HG02870 (cell line): ENCODE results near the gene MANBA.
A peak's percentile ranks its signal among the peaks of the same experiment; 100 is the strongest.
"Not testable (repeated sequence)": the region's sequence is repeated elsewhere in the genome, so short reads cannot be mapped to it uniquely, and the experiment has no call there.

Experiments used
- ATAC-seq: cut with Tn5 transposase; IDR thresholded peaks from one replicate; pipeline ENCODE4 v1.9.1; 2021; ENCODE audit warnings: mild to moderate bottlenecking, moderate library complexity; ENCODE audit not compliant: unreplicated experiment

MANBA gene

DNA sequence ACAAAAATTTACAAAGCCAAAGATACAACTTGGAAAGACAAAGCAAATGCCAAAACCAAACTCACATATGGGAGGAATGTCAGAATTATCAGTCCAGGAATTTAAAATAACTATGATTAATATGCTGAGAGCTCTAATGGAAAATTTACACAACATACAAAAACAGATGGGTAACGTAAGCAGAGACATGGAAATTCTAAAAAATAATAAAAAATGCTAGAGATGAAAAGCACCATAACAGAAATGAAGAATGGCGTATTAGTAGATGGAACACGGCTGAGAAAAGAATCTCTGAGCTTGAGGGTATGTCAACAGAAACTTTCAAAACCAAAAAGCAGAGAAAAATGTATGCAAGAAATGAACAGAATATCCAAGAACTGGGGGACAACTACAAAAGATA, 4.1 kb upstream of the MANBA start:
- ATAC-seq = no peak

DNA sequence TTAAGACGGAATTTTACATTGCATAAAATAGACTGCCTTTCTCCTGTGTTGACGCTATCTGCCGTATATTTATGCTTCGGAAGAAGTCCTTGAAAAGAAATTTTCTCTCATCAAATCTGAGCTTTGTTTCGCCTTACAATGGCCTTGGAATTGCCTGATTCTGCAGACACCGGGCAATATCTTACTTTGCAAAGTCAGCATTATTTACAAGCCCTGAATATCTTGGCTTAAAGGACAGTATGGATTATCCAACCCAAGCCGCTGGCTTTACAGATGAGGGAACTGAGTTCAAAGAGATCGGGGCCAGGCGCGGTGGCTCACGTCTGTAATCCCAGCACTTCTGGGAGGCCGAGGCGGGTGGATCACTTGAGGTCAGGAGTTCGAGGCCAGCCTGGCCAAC, 1.1 kb upstream of the MANBA start:
- no peak for ATAC-seq

DNA sequence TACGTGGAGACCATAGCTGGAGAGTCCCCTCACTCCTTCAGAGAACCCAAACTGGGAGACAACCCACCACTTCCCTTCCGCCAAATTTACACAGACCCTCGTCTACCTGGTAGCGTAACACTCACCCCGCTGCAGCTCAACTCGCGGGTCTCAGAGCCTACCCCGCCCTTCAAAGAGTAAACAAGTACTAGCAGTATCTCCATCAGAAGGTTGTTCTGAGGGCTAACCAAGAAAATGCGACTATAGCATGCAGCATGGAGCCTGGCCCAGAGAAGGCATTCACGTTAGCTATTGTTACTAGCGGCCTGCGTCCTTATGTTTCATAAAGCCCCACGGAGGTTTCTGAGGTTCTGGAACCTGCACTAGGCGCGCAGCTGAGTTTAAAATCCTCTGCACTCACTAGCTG, 531 bp upstream of the MANBA start:
- ATAC-seq = peak; percentile 11

DNA sequence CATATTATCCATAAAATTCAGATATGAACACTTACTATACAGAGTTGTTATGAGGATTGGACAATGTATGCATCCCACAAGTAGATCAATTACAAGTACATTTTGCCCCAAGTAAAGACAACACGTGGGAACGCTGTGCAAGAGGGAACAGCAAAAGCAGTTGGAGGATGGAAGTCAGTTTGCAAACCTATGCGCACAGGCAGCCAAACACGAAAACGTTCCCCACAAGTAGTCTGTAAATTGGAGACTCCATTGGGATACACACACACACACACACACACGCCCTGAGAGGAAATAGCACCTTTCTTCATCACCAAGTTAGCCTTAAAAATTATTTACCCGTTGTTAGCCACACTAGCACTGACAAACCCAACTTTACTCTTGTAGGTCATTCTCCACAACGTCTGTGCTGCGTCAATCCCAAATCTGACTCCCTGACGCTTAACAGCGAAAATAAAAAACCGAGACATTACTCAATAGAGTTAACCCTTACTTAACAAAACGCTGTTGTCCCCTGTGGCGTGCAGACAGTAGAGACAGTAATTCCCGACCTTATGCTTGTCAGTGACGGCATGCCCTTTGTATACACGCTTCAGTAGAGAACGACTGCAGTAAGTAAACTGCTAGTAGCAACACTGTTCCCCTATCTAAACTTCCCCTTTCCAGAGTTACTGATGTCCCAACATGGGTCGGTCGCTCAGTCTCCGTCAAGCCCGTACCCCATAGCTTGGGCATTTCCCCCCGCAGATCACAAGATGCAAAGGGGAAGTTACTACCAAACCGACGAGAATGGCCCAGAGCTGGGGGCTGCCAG, 730 bp downstream of the MANBA start:
- peak; percentile 66 for ATAC-seq

DNA sequence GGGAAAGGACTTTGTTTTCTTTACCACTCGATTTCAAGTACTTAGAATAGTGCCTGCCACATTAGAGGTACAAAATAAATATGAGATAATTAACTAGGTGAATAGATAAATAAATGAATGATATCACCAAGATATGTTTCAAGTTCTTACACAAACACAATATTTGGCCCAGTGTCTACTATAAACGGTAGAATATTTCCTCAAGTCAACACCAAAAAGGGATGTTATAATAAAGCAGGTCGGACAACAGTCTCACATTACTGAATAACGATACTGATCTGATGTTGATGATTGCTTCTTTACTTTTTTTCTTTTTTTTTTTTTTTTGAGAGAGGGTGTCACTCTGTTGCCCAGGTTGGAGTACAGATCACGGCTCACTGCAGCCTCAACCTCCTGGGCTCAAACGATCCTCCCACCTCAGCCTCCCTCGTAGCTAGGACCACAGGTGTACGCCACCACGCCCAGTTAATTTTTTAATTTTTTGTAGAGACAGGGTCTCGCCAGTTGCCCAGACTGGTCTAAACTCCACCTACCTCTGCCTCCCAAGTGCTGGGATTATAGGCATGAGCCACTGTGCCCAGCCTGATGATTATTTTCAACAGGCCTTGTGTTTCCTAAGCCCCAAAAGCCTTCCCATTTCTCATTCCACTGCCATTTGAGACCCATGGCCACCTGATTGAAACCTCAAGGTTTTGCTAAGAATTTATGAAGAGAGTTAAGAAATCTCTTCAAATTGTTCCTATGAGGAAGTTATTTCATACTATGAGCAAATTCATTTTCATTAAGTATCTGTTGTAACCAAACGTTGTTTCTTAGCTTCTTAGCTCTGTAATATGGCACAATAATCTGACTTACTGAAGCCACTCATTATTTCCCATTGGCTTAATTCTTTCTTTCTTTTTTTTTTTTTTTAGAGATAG, 2.3 kb downstream of the MANBA start:
- no peak for ATAC-seq

DNA sequence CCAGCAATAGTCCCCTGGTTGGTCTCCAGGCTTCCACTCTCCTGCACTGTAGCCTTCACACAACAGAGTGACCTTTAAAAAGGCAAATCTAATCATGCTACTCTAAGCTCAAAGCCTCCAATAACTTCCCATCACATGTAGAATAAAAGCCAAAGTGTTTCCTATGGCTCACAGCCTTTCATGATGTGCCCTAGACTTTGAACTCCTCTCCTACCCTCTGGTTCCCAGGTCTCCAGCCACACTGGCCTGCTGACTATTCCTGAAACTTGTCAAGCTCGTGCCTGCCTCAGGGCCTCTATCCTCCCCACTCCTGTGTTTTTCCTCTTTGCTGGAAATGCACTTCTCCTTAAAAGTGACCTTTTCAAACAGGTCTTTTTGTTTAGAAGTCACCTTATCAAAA, 3.1 kb downstream of the MANBA start:
- no peak for ATAC-seq

DNA sequence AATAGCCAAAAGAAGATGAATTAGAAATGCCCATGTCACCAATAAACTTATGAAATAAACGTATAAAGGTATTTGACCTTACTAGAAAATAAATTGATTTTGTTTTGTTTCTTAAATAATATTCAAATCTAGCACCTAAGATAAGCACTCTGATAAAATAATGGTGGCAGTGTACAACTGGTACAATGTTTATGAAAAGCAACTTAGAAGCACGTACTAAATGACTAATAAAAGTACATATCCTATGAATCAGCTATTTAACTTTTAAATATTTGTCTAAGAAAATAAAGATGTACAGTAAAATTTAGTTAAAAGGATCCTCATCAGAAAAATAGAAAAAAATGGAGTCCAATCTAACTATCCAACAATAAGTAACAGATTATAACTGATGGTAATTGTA, 6.7 kb downstream of the MANBA start:
- ATAC-seq = no peak

DNA sequence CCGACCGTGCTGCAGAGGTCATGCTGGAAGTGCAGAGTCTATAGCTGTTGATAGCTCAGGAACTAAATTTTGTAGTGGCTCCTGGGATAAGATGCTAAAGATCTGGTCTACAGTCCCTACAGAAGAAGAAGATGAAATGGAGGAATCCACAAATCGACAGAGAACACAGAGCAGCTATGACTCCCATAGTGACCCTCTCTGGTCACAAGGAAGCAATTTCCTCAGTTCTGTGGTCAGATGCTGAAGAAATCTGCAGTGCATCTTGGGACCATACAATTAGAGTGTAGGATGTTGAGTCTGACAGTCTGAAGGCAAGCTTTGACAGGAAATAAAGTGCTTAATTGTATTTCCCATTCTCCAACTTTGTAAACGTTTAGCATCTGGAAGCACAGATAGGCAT, 8.8 kb downstream of the MANBA start:
- no peak for ATAC-seq

DNA sequence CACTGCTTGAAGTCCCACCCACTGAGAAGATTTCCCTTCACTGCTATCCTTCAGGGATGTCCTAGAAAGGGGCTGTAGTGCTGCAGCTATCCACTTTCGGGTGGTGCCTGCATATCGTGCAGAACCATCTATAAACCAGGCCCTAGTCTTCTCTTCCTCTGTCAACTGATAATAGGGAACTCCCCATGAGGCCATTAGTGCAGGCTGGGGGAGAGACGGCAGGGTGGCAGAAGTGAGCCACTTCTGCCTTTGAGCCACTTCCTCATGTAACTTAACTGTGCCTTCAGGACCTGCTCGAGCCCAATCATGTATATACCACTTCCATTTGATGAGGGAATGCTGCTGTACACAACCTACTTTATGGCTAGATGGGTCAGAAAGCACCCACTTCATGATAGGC, 17.4 kb downstream of the MANBA start:
- ATAC-seq = peak; percentile 99

DNA sequence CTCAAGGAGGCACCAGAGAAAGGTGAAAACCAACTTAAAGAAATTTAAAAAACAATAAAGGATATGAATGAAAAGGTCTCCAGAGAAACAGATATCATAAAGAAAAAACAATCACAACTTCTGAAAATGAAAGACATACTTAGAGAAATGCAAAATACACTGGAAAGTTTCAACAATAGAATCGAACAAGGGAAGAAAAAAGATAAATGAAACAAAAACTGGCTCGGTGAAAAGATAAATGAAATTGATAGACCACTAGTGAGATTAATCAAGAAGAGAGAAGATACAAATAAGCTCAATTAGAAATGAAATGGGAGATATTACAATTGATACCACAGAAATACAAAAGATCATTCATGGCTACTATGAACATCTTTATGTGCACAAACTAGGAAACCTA, 22.0 kb downstream of the MANBA start:
- ATAC-seq = not testable (repeated sequence)

DNA sequence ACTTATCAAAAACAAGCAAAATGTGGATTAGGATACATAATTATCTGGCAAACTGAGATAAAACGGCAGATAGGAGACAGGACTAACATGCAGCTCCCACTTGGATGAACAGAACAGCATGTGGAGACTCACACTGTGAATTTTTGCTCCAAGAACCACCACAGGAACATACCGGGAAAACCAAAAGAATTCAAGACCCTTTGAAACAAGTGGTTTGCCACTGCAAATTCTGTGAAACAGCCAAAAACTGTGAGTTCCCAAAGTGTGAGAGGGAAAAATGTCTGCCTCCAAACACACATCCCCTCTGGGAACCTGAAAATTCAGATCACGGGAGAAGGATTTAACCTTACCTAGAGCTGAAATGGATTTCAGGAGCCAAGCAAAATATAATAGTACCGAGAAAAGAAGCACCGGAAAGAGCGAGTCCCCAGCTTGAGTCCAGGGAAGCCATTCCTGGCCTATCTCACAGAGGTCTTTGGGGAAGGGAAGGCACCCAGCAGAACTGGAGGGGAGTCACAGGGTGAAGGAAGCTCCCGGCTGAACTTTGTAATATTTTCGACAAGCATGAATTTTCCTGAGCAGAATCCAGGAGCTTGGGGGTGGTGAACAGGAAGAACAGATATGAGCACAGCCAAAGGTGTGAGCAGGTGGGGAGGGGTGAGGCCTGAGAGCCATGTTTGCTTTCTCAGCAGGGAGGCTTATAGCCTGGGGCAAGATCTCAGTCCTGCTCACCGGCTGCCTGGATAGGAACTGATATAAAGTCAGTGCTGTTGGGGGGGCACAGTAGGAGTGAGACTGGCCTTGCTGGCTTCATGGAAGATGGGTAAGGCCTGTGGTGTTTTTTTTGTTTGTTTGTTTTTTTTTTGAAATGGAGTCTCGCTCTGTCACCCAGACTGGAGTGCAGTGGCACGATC, 23.9 kb downstream of the MANBA start:
- ATAC-seq = no peak

DNA sequence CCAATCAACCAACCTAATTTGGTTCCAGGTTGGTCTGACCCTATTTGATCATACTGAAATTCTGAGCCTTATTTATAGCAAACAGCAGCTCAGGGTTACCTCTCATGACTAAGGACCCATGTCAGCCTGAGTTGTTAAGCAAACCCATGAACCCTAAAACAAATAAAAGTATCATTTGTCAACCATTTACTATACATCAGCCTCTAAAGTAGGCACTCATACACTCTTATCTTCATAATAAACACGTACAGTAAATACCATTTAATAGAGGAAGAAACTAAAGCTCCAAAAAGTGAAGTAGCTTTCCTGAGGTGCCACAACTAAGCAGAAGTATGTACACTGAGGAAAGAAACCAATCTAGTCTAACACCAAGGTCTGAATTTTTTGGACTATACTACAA, 25.2 kb downstream of the MANBA start:
- ATAC-seq = no peak

DNA sequence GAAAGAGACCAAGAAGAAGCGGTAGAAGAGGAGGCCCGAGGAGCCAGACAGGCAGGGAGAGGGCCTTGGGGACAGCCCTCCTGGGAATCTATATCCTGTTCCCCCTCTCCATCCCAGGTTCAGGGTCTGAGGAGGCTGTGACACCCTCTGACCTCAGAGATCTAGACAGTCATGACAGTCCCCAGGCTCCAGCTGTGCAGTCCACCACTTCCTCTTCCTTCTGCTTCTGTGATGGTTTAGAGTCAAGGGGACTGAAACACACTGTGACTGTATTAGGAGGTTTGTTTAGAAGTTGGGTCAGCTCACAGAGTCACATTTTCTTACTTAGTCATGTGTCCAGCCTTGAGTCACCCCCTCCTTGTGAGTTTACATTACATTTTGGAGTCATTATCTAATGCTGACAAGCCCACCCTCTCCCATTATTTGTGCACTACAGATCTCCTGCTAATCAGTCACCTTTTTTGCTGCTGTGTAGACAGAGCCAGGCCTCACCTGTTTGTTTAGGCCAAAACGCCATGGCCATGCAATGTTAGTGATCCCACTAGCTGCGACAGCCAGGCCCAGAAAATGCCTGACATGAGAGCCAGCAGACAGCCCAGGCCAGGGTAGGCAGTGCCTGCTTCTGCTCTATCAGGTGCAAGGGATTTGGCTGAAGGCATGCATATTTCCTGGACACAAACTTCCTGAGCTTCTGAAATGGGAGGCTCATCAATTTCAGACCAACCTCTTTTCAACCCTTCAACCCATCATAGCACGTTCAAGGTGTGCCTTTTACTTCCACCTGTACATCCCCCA, 26.0 kb downstream of the MANBA start:
- ATAC-seq = peak; percentile 99

DNA sequence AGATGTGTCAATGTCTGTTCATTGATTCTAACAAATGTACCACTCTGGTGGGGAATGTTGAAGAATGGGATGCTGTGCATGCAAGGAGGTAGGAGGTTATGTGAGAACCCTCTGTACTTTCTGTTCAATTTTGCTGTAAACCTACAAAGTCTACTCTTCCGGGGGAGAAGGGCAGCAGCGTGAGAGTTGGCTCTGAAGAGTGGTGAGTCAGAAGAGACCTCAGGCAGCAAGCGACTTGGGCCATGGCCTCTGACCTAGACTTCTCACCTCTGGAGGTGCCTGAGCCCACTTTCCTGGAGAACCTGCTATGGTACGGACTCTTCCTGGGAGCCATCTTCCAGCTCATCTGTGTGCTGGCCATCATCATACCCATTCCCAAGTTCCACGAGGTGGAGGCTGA, 26.7 kb downstream of the MANBA start:
- peak; percentile 9 for ATAC-seq

DNA sequence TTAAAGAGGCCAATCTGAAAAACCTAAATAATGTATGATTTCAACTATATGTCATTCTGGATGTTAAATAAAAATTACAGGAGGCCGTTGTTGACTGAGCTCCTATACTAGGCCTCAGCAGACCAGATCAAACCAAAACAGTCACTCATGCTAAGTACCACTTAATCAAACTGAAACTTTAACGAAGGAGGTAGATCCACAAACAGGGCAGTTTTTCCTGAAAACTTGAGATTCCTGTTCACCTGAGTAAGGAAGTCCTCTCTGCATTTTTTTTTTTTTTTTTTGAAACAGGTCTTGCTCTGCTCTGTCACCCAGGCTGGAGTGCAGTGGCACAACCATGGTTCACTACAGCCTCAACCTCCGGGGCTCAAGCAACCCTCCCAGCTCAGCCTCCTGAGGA, 27.7 kb downstream of the MANBA start:
- ATAC-seq = no peak

DNA sequence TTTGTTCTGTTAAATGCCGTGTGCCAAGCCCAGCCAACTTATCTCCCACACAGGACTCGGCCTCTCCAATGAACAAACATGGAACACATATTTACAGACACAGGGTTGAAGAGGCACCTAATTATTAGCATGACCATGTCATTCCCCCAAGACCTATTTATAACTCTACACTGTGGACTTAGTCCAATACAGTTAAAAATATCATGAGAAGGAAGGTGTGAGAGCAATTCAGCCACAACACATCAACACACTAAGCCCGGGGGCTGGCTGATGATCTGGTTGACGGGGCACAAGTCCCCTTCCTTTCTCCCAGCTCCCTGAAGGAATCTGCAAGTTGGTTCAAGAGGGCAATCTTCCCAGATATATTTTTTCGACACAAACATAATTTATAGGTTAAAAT, 28.1 kb downstream of the MANBA start:
- no peak for ATAC-seq

DNA sequence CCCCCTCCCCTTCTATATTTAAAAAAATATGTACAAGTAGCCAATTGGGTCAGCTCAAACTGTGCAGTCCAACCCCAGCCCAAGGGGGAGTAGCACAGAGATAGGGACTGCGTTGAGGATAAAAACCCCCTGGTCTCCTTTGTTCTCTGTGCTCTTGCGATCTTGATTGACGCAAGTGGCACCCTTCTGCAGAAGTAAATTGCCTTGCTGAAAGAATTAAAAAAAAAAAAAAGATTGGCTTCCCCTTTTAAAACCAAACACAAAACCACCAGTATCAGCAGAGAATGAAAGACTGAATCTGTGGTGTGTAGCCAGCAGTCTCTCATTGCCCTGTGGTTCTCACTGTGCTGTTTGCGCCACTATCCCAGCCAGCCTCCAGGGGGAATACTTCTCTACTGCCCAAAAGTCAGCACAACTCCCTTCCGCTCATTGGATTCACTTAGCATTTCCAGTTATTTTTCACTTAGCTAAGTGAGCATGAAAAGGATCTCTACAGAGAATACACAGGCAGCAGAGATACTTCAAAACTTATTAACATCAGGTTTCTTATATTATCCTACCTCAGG, 29.7 kb downstream of the MANBA start:
- ATAC-seq = no peak

DNA sequence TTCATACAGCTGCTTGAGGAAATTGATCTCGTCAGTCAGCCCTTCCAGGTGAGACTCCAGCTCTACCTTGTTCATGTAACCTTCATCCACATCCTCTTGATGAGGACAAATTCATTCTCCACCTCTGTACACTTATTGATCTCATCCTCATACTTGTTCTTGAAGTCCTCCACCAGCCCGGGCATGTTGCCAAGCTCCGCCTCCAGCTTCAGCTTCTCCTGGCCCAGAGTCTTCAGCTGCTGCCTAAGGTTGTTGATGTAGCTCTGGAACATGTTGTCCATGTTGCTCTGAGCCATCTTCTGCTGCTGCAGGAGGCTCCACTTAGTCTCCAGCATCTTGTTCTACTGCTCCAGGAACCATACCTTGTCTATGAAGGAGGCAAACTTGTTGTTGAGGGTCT, 31.3 kb downstream of the MANBA start:
- not testable (repeated sequence) for ATAC-seq

DNA sequence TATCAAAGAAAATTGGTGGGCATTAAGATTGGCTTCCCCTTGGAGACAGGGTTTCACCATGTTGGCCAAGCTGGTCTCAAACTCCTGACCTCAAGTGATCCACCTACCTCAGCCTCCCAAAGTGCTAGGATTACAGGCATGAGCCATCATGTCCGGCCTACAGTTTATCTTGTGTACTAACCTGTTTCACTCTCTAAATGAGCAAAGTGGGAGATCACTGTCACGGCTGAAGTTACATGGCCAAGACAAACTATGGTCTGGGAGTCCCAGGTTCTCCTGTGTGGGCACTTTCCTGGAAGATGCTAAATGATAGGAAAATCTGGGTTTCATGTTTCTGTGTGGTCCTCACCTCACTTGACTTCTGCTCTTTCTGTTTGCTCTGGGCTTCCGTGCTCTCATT, 33.8 kb downstream of the MANBA start:
- not testable (repeated sequence) for ATAC-seq

DNA sequence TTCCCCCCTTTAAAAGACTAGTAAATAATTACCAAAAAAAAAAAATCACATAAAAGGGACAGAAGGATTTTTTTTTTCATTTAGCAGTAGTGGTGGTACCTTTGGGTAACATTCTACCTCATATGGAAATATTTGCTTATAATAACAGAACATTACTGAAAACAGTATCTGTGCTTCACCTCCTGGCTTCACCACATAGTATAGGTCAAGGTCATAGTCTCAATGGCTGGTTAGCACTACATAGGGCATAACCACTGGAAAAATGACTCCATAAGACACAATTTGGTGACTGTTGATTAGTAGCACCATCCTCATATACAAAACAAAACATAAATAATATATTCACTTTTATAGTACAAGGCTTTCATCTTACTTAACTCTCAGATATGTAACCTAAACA, 34.7 kb downstream of the MANBA start:
- no peak for ATAC-seq
